Measurements from ENCODE around the gene CCDC90B. TPM values are rescaled to one million over a fixed set of nuclear protein-coding genes. Genes with fewer than 3 reads are reported as not detected.
A peak's percentile ranks its signal among the peaks of the same experiment; 100 is the strongest.

Gene CCDC90B
- total and polyA plus RNA-seq, 2 of the 13 experiments (the other 11 are each of a cell fraction or from before 2014, with no cell fraction given): 17.1 to 46.1 TPM

GRCh38 chr11:83257761-83258168 is 28.4 kb downstream of the CCDC90B start (continued):
- TF ChIP-seq ARID5B (CRISPR knock-in tag; IDR thresholded peaks at IDR 0.05): peak; percentile 82
- TF ChIP-seq JUND (CRISPR knock-in tag; IDR thresholded peaks at IDR 0.05): 0 out of 2 replicates have a peak, but pooled peaks have one; percentile 17
- TF ChIP-seq RARA (CRISPR knock-in tag; IDR thresholded peaks at IDR 0.05): peak; percentile 77
- TF ChIP-seq ZNF589 (CRISPR knock-in tag; conservative IDR thresholded peaks at IDR 0.05): no peak
- peak; percentile 66; the same call in 1 of the 2 replicates for TF ChIP-seq NR2F6 (IDR thresholded peaks at IDR 0.05)
- TF ChIP-seq NR2F6 (CRISPR knock-in tag; IDR thresholded peaks at IDR 0.05): peak; percentile 70
- TF ChIP-seq NR2F2 (IDR thresholded peaks at IDR 0.05; ENCODE audit: borderline replicate concordance, low read depth): peak; percentile 42; the same call in 1 of the 2 replicates
- peak; percentile 46; the same call in 1 of the 2 replicates for TF ChIP-seq RXRB (CRISPR knock-in tag; IDR thresholded peaks at IDR 0.05; ENCODE audit: borderline replicate concordance)
- TF ChIP-seq FOXA3 (CRISPR knock-in tag; IDR thresholded peaks at IDR 0.05): no peak
- TF ChIP-seq TEAD3 (CRISPR knock-in tag; optimal IDR thresholded peaks at IDR 0.05; ENCODE audit: borderline replicate concordance): peak; percentile 89
- TF ChIP-seq GATAD2A (CRISPR knock-in tag; IDR thresholded peaks at IDR 0.05): peak; percentile 23; the same call in 1 of the 2 replicates
- peak; percentile 92 for TF ChIP-seq FOSL2 (CRISPR knock-in tag; IDR thresholded peaks at IDR 0.05)
- TF ChIP-seq HOMEZ (CRISPR knock-in tag; IDR thresholded peaks at IDR 0.05; ENCODE audit: low read depth): 0 out of 2 replicates have a peak, but pooled peaks have one; percentile 28
- peak; percentile 12; the same call in 1 of the 2 replicates for TF ChIP-seq CEBPB (IDR thresholded peaks at IDR 0.05; ENCODE audit: borderline replicate concordance, low read depth, low read length)
- no peak for TF ChIP-seq ZNF781 (CRISPR knock-in tag; IDR thresholded peaks at IDR 0.05; ENCODE audit: borderline replicate concordance, not compliant biosample characterization)
- TF ChIP-seq DRAP1 (CRISPR knock-in tag; IDR thresholded peaks at IDR 0.05): no peak
- TF ChIP-seq MAFK (conservative IDR thresholded peaks at IDR 0.05 in 1 of 2, IDR thresholded peaks at IDR 0.05 in 1 of 2; ENCODE audit: low read length in 2 of 2): no peak; a peak in 1 of 4 replicates
- peak; percentile 67; the same call in 1 of the 2 replicates for TF ChIP-seq HMG20A (CRISPR knock-in tag; IDR thresholded peaks at IDR 0.05; ENCODE audit: borderline replicate concordance)
- TF ChIP-seq ZNF652 (CRISPR knock-in tag; IDR thresholded peaks at IDR 0.05; ENCODE audit: borderline replicate concordance, low read depth): no peak
- TF ChIP-seq ZNF121 (CRISPR knock-in tag; IDR thresholded peaks at IDR 0.05): no peak
- TF ChIP-seq TBX3 (IDR thresholded peaks at IDR 0.05; ENCODE audit: borderline replicate concordance): 0 out of 2 replicates have a peak, but pooled peaks have one; percentile 21
- 0 out of 2 replicates have a peak, but pooled peaks have one; percentile 10 for TF ChIP-seq CEBPG (CRISPR knock-in tag; IDR thresholded peaks at IDR 0.05)
- 0 out of 2 replicates have a peak, but pooled peaks have one; percentile 18 for TF ChIP-seq PAXIP1 (CRISPR knock-in tag; conservative IDR thresholded peaks at IDR 0.05)
- peak; percentile 38; the same call in 1 of the 2 replicates for TF ChIP-seq SAP130 (CRISPR knock-in tag; IDR thresholded peaks at IDR 0.05; ENCODE audit: low read depth)

All from HepG2 (cell line).